H9 (cell line): ENCODE results near the gene BCL2L1. TPM values are rescaled to one million over a fixed set of nuclear protein-coding genes. Genes with fewer than 3 reads are reported as not detected.

Source experiments
- DNase-seq: peaks from one replicate; pipeline ENCODE4 v3.0.0-alpha.2; 2017
- H2AFZ ChIP-seq: one replicate; pipeline ENCODE4 v1.6.1; 2013; ENCODE audit warnings: mild to moderate bottlenecking, low read length, control low read depth, moderate library complexity
- H2AK5ac ChIP-seq: 2 replicates; pipeline ENCODE4 v1.6.1; 2013; ENCODE audit warnings: low read length, control low read depth, mixed read lengths; ENCODE audit not compliant: insufficient read length
- H2BK120ac ChIP-seq: one replicate; pipeline ENCODE4 v1.6.1; 2013; ENCODE audit warnings: low read depth, mild to moderate bottlenecking, low read length, control low read depth, inconsistent platforms; ENCODE audit not compliant: poor library complexity, severe bottlenecking
- H2BK12ac ChIP-seq: 2 replicates; pipeline ENCODE4 v1.6.1; 2013; ENCODE audit warnings: low read length, control low read depth, mixed read lengths, low read depth; ENCODE audit not compliant: insufficient read length
- H2BK15ac ChIP-seq: 2 replicates; pipeline ENCODE4 v1.6.1; 2013; ENCODE audit warnings: low read depth, low read length, control low read depth
- H2BK20ac ChIP-seq: one replicate; pipeline ENCODE4 v1.6.1; 2013; ENCODE audit warnings: low read depth, mild to moderate bottlenecking, low read length, control low read depth, inconsistent platforms; ENCODE audit not compliant: poor library complexity, severe bottlenecking
- H2BK5ac ChIP-seq: 2 replicates; pipeline ENCODE4 v1.6.1; 2013; ENCODE audit warnings: low read length, control low read depth, mixed read lengths; ENCODE audit not compliant: insufficient read length
- H3K14ac ChIP-seq: 2 replicates; pipeline ENCODE4 v1.6.1; 2013; ENCODE audit warnings: low read length, control low read depth; ENCODE audit not compliant: insufficient read depth
- H3K18ac ChIP-seq: 2 replicates; pipeline ENCODE4 v1.6.1; 2013; ENCODE audit warnings: low read depth, mild to moderate bottlenecking, mixed read lengths, low read length, control low read depth; ENCODE audit not compliant: insufficient read length
- H3K23ac ChIP-seq: 2 replicates; pipeline ENCODE4 v1.6.1; 2013; ENCODE audit warnings: low read length, control low read depth, mixed read lengths, low read depth; ENCODE audit not compliant: insufficient read length
- H3K23me2 ChIP-seq: 2 replicates; pipeline ENCODE4 v1.6.1; 2013; ENCODE audit warnings: low read depth, mild to moderate bottlenecking, mixed read lengths, low read length, control low read depth; ENCODE audit not compliant: insufficient read length, poor library complexity, severe bottlenecking
- H3K27ac ChIP-seq: 2 replicates; pipeline ENCODE4 v1.5.1; 2013; ENCODE audit warnings: low read length, control low read depth, mixed read lengths, low read depth; ENCODE audit not compliant: insufficient read length
- H3K27me3 ChIP-seq: 2 replicates; pipeline ENCODE4 v1.6.1; 2013; ENCODE audit warnings: low read length, control low read depth, inconsistent platforms; ENCODE audit not compliant: insufficient read depth
- H3K4ac ChIP-seq: 2 replicates; pipeline ENCODE4 v1.6.1; 2013; ENCODE audit warnings: low read depth, mild to moderate bottlenecking, control low read depth, inconsistent platforms, low read length, moderate library complexity
- H3K4me1 ChIP-seq: 2 replicates; pipeline ENCODE4 v1.6.1; 2013; ENCODE audit warnings: low read length, control low read depth, inconsistent platforms; ENCODE audit not compliant: insufficient read depth
- H3K4me2 ChIP-seq: 2 replicates; pipeline ENCODE4 v1.6.1; 2013; ENCODE audit warnings: low read length, control low read depth, mixed read lengths; ENCODE audit not compliant: insufficient read length, insufficient read depth
- H3K56ac ChIP-seq: 2 replicates; pipeline ENCODE4 v1.6.1; 2013; ENCODE audit warnings: low read depth, mild to moderate bottlenecking, mixed read lengths, low read length, control low read depth; ENCODE audit not compliant: insufficient read length
- H3K79me1 ChIP-seq: 2 replicates; pipeline ENCODE4 v1.6.1; 2013; ENCODE audit warnings: low read depth, mild to moderate bottlenecking, moderate library complexity, low read length, control low read depth, inconsistent platforms; ENCODE audit not compliant: insufficient read depth, poor library complexity, severe bottlenecking
- H3K79me2 ChIP-seq: 2 replicates; pipeline ENCODE4 v1.6.1; 2013; ENCODE audit warnings: low read length, control low read depth, inconsistent platforms; ENCODE audit not compliant: insufficient read depth
- H3K9ac ChIP-seq: 2 replicates; pipeline ENCODE4 v1.6.1; 2013; ENCODE audit warnings: low read length, control low read depth, mixed read lengths; ENCODE audit not compliant: insufficient read length; ENCODE audit errors: extremely low read depth
- H3K9me3 ChIP-seq: one replicate; pipeline ENCODE4 v1.6.1; 2013; ENCODE audit warnings: low read depth, low read length, inconsistent platforms; ENCODE audit not compliant: control insufficient read depth
- H3T11ph ChIP-seq: one replicate; pipeline ENCODE4 v1.6.1; 2013; ENCODE audit warnings: mild to moderate bottlenecking, low read length, control low read depth, inconsistent platforms
- H4K20me1 ChIP-seq: one replicate; pipeline ENCODE4 v1.6.1; 2013; ENCODE audit not compliant: control insufficient read depth, insufficient read length, insufficient read depth
- H4K5ac ChIP-seq: 2 replicates; pipeline ENCODE4 v1.6.1; 2013; ENCODE audit warnings: low read depth, mild to moderate bottlenecking, mixed read lengths, low read length, control low read depth; ENCODE audit not compliant: insufficient read length
- H4K8ac ChIP-seq: replicated peaks from 2 replicates; pipeline ENCODE4 v1.6.1; 2013; ENCODE audit warnings: low read length, control low read depth, mixed read lengths, low read depth; ENCODE audit not compliant: insufficient read length
- H4K91ac ChIP-seq: 2 replicates; pipeline ENCODE4 v1.6.1; 2013; ENCODE audit warnings: low read depth, mild to moderate bottlenecking, moderate library complexity, mixed read lengths, low read length, control low read depth; ENCODE audit not compliant: insufficient read length
- H3K27ac Mint-ChIP-seq, 3 experiments: 2 replicates in 2 of 3; 3 replicates in 1 of 3; pipeline ENCODE4 v1.8.0; 2020 to 2021; ENCODE audit warnings: mixed read lengths in 3 of 3, mild to moderate bottlenecking in 1 of 3, moderate library complexity in 1 of 3
- H3K27me3 Mint-ChIP-seq: 2 replicates; pipeline ENCODE4 v1.8.0; 2021; ENCODE audit warnings: low read depth, mild to moderate bottlenecking, moderate library complexity, mixed read lengths
- H3K36me3 Mint-ChIP-seq, 3 experiments: 2 replicates in 2 of 3; 3 replicates in 1 of 3; pipeline ENCODE4 v1.8.0; 2020 to 2021; ENCODE audit warnings: low read depth in 3 of 3, mixed read lengths in 3 of 3; ENCODE audit not compliant: insufficient read depth in 1 of 3
- H3K4me1 Mint-ChIP-seq, 2 experiments: 2 replicates each; pipeline ENCODE4 v1.8.0; 2020; ENCODE audit warnings: mixed read lengths in 2 of 2
- H3K4me3 Mint-ChIP-seq, 2 experiments: 2 replicates in 1 of 2; 3 replicates in 1 of 2; pipeline ENCODE4 v1.8.0; 2020 to 2021; ENCODE audit warnings: mild to moderate bottlenecking in 2 of 2, mixed read lengths in 2 of 2, moderate library complexity in 1 of 2
- H3K9me3 Mint-ChIP-seq, 2 experiments: 2 replicates in 1 of 2; 3 replicates in 1 of 2; pipeline ENCODE4 v1.8.0; 2020; ENCODE audit warnings: mild to moderate bottlenecking in 2 of 2, mixed read lengths in 2 of 2, moderate library complexity in 1 of 2
- CTCF ChIP-seq: fragments of 200-600 bp; sonication (generic); conservative IDR thresholded peaks from 3 replicates; pipeline ENCODE4 v1.8.0; 2021; ENCODE audit warnings: antibody characterized with exemption, mild to moderate bottlenecking
- WGBS: extraction: QIAGEN DNeasy Blood & Tissue Kit; methylation state at CpG from one replicate; pipeline ENCODE4 v1.1.7; 2013; ENCODE audit warnings: missing lambda C conversion rate, low lambda C conversion rate, mixed read lengths; ENCODE audit not compliant: insufficient read length; ENCODE audit errors: extremely low coverage; 5-methylcytosine and 5-hydroxymethylcytosine counted together
- total RNA-seq: library from RNA; stranded (reverse); gene quantifications from 2 replicates; pipeline ENCODE4 v1.2.1, GENCODE V29; 2021

BCL2L1 gene
- total RNA-seq, 1 experiment from 2014 or later: 105 TPM

GRCh38 chr20:31709939-31710338 is 12.7 kb downstream of the BCL2L1 start:
- H3K9me3 Mint-ChIP-seq: no peaks in the 10 kb centered on the region
- no peaks in the 10 kb centered on the region for H3K27me3 ChIP-seq
- H3K79me1 ChIP-seq: no peaks in the 10 kb centered on the region
- no peak overlapping the region for H2BK20ac ChIP-seq
- no peak overlapping the region for H2AK5ac ChIP-seq
- H3K9me3 ChIP-seq: no peaks in the 10 kb centered on the region
- H3K56ac ChIP-seq: no peak overlapping the region
- H3K27me3 Mint-ChIP-seq: no peaks in the 10 kb centered on the region
- no peaks in the 10 kb centered on the region for H4K20me1 ChIP-seq
- no peak overlapping the region for H3K18ac ChIP-seq
- peaks cover 59 to 65% of the 10 kb centered on the region in 2 experiments for H3K4me1 Mint-ChIP-seq
- peak overlapping the region in 1 of 3 experiments; percentile 5; a peak in 2 of 7 replicates for H3K27ac Mint-ChIP-seq
- H3T11ph ChIP-seq: no peak overlapping the region
- peaks cover 3 to 57% (median 31%) of the 10 kb centered on the region in 3 experiments; a peak in 6 of 7 replicates for H3K36me3 Mint-ChIP-seq
- no peak overlapping the region for H3K4me3 Mint-ChIP-seq
- no peak overlapping the region for H4K5ac ChIP-seq
- no peak for DNase-seq
- no peak overlapping the region for H2AFZ ChIP-seq
- H3K4me1 ChIP-seq: peaks cover 15% of the 10 kb centered on the region
- H4K91ac ChIP-seq: no peak overlapping the region
- no CpG with 5 or more reads among the region's 5 CpGs for WGBS
- no peak overlapping the region for H2BK12ac ChIP-seq
- no peak overlapping the region for H3K23ac ChIP-seq
- H3K9ac ChIP-seq: no peak overlapping the region
- H3K79me2 ChIP-seq: peaks cover 2% of the 10 kb centered on the region; the same call in 1 of the 2 replicates
- no peak overlapping the region for H3K4ac ChIP-seq
- no peaks in the 10 kb centered on the region for H3K23me2 ChIP-seq
- no peak overlapping the region for H2BK120ac ChIP-seq
- H2BK15ac ChIP-seq: no peak overlapping the region
- no peak overlapping the region for H3K27ac ChIP-seq
- H3K14ac ChIP-seq: no peak overlapping the region
- no peak overlapping the region for H4K8ac ChIP-seq
- no peak for TF ChIP-seq CTCF
- no peak overlapping the region for H2BK5ac ChIP-seq
- H3K4me2 ChIP-seq: no peak overlapping the region
